ENCODE measurements around the gene FRYL. TPM values are rescaled to one million over a fixed set of nuclear protein-coding genes. Genes with fewer than 3 reads are reported as not detected.

The FRYL gene
- total and polyA plus RNA-seq, 2 of the 8 experiments (the other 6 are each of a cell fraction or from before 2014, with no cell fraction given): 8.0 to 36.5 TPM

DNA sequence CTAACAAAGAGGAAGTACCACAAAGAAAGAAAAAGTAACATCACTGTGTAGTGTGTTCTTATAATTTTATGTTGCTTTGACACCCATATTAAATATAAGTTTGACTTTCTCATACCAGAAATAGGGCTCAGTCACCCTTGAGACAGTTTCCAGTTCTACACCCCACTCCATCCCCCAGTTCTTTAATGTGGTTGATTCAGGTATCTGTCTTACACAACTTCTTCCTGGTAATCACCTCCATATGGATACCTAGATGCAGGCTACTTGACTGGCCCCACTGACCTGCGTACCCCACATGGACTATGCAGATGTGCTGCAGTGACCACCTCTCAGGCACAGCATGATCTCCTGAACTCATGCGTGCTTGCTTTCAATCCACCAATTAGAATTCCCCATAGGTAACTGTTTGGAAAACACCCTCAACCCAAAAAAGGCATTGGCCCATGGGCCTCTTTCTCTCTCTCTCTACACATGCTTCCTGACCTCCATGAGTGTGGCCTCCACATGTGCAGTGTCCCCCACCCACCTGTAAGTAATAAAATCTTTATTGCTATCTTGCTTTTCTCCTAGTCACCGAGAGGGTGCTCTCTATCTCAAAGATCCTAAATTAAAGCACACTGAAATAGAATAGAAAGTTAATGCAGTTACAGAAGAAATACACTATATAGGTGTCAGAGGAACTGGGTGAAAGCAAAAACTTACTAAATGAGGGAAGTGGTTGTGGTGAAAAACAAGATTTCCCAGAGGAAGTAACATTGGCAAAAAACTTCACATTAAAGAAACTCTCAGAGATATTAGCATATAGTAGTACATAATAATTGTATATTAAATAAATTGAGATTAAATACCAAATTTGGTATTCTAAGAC is 191.6 kb downstream of the FRYL start:
- H2BK120ac ChIP-seq (replicated peaks; ENCODE audit: low read depth, low read length): no peak overlapping the region
- ChIA-PET CTCF (ENCODE audit: partially characterized antibody) (no interaction called here), POLR2A (ENCODE audit: partially characterized antibody) (no interaction called here)
- H3K79me2 ChIP-seq (ENCODE audit: control insufficient read depth in 1 of 2, insufficient read depth in 2 of 2, low read length in 2 of 2): no peaks in the 10 kb centered on the region
- H3K9me3 ChIP-seq (ENCODE audit: insufficient read depth in 2 of 2, low read depth in 1 of 2, low read length in 1 of 2): no peaks in the 10 kb centered on the region
- H4K5ac ChIP-seq (ENCODE audit: insufficient read length, low read depth, low read length): no peak overlapping the region
- no peak overlapping the region for H2AK5ac ChIP-seq (ENCODE audit: low read depth, low read length)
- no peak overlapping the region for H3K4me2 ChIP-seq (ENCODE audit: insufficient read depth in 1 of 2, low read depth in 2 of 2, low read length in 2 of 2)
- FAIRE-seq: no peak
- peaks cover 0 to 20% (median 7%) of the 10 kb centered on the region in 4 experiments; a peak in 5 of 8 replicates for H3K36me3 ChIP-seq (ENCODE audit: control insufficient read depth in 2 of 4, insufficient read depth in 4 of 4, low read length in 3 of 4)
- H3K18ac ChIP-seq (ENCODE audit: extremely low read depth, low read length): no peak overlapping the region
- DNase-seq (ENCODE audit: low read depth in 1 of 2, low spot score in 2 of 2): no peak
- peaks cover 0 to 1% (median 0%) of the 10 kb centered on the region in 4 experiments; a peak in 1 of 7 replicates for H3K27me3 ChIP-seq (replicated peaks in 1 of 4; ENCODE audit: control insufficient read depth in 3 of 4, extremely low read depth in 1 of 4, insufficient read depth in 3 of 4, low read length in 3 of 4)
- no peak overlapping the region for H3K14ac ChIP-seq (ENCODE audit: insufficient read length)
- no peak overlapping the region for H3K4ac ChIP-seq (replicated peaks; ENCODE audit: insufficient read length, low read depth, low read length)
- no peak overlapping the region for H2BK12ac ChIP-seq (ENCODE audit: low read depth, low read length)
- H4K8ac ChIP-seq (ENCODE audit: extremely low read depth, insufficient read depth, low read length): no peak overlapping the region
- 62% methylated on average over 3 of the region's 3 CpGs; no CpG with 5 or more reads in 1 of the 2 experiments for WGBS, 2 experiments (ENCODE audit: extremely low coverage in 1 of 2, insufficient coverage in 1 of 2, insufficient read length in 1 of 2, insufficient replicate concordance in 2 of 2, low coverage in 1 of 2, low lambda C conversion rate in 2 of 2, missing lambda C conversion rate in 1 of 2)
- no peak overlapping the region for H2AFZ ChIP-seq (ENCODE audit: low read length)
- H2BK5ac ChIP-seq (ENCODE audit: low read depth, low read length): no peak overlapping the region
- no peaks in the 10 kb centered on the region for H3K23me2 ChIP-seq (ENCODE audit: low read depth, low read length)
- no peak overlapping the region for H3K56ac ChIP-seq (replicated peaks; ENCODE audit: insufficient read length, low read depth, low read length)
- no peak overlapping the region for H4K91ac ChIP-seq (replicated peaks; ENCODE audit: insufficient read length, low read length)
- H2BK15ac ChIP-seq (ENCODE audit: low read length): no peak overlapping the region
- no peaks in the 10 kb centered on the region for H4K20me1 ChIP-seq (replicated peaks in 1 of 2; ENCODE audit: control insufficient read depth in 1 of 2, insufficient read depth in 2 of 2, low read length in 2 of 2)
- no peaks in the 10 kb centered on the region for H3K79me1 ChIP-seq (ENCODE audit: low read depth, low read length)
- H3K4me3 ChIP-seq (ENCODE audit: extremely low read depth in 1 of 4, insufficient read depth in 2 of 4, low read depth in 3 of 4, low read length in 4 of 4): no peak overlapping the region
- no peak overlapping the region for H3K23ac ChIP-seq (ENCODE audit: insufficient read length)
- H2BK20ac ChIP-seq (ENCODE audit: low read length): no peak overlapping the region
- H3K27ac ChIP-seq (ENCODE audit: low read depth, low read length): no peak overlapping the region
- H3K9ac ChIP-seq (replicated peaks in 1 of 4; ENCODE audit: extremely low read depth in 1 of 4, low read depth in 3 of 4, low read length in 3 of 4): no peak overlapping the region
- no peaks in the 10 kb centered on the region for H3K4me1 ChIP-seq (replicated peaks in 1 of 4; ENCODE audit: control insufficient read depth in 3 of 4, insufficient read depth in 4 of 4, low read length in 3 of 4)
- TF ChIP-seq, protein P1, sequence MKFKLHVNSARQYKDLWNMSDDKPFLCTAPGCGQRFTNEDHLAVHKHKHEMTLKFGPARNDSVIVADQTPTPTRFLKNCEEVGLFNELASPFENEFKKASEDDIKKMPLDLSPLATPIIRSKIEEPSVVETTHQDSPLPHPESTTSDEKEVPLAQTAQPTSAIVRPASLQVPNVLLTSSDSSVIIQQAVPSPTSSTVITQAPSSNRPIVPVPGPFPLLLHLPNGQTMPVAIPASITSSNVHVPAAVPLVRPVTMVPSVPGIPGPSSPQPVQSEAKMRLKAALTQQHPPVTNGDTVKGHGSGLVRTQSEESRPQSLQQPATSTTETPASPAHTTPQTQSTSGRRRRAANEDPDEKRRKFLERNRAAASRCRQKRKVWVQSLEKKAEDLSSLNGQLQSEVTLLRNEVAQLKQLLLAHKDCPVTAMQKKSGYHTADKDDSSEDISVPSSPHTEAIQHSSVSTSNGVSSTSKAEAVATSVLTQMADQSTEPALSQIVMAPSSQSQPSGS (IDR thresholded peaks at IDR 0.05; ENCODE audit: low read length): no peak
- no peak for TF ChIP-seq EP300 (IDR thresholded peaks at IDR 0.05; ENCODE audit: borderline replicate concordance in 1 of 2, low read depth in 2 of 2, low read length in 2 of 2)
- no peak for TF ChIP-seq RAD21 (IDR thresholded peaks at IDR 0.05 in 1 of 2, conservative IDR thresholded peaks at IDR 0.05 in 1 of 2; ENCODE audit: low read depth in 2 of 2, low read length in 2 of 2)
- no peak for TF ChIP-seq BRCA1 (IDR thresholded peaks at IDR 0.05; ENCODE audit: low read depth, low read length)
- no peak for TF ChIP-seq FOSL1 (IDR thresholded peaks at IDR 0.05; ENCODE audit: insufficient read depth, low read depth, low read length)
- no peak for TF ChIP-seq SP1 (IDR thresholded peaks at IDR 0.05; ENCODE audit: low read depth, low read length)
- no peak for TF ChIP-seq ASH2L (IDR thresholded peaks at IDR 0.05; ENCODE audit: low read length)

Measured in H1 (cell line).